HepG2 (cell line): ENCODE results near the gene CGREF1. TPM values are rescaled to one million over a fixed set of nuclear protein-coding genes. Genes with fewer than 3 reads are reported as not detected.

ENCODE experiments used
- CSRNP1 ChIP-seq: sonication (generic); formaldehyde crosslinking; IDR thresholded peaks from 2 replicates; pipeline ENCODE4 v1.8.1; 2023; ENCODE audit warnings: mild to moderate bottlenecking, missing genetic modification reagents
- ELF3 ChIP-seq: IDR thresholded peaks from 2 replicates; pipeline ENCODE4 v1.6.1; 2016; ENCODE audit warnings: missing genetic modification reagents, missing compliant biosample characterization
- GMEB2 ChIP-seq: IDR thresholded peaks from 2 replicates; pipeline ENCODE4 v1.6.1; 2016; ENCODE audit warnings: missing biosample characterization, missing genetic modification reagents, low read depth
- MED8 ChIP-seq: sonication (generic); formaldehyde crosslinking; IDR thresholded peaks from 2 replicates; pipeline ENCODE4 v1.8.1; 2023; ENCODE audit warnings: mild to moderate bottlenecking, missing genetic modification reagents; ENCODE audit not compliant: insufficient replicate concordance
- MIER3 ChIP-seq: IDR thresholded peaks from 2 replicates; pipeline ENCODE4 v1.6.1; 2016; ENCODE audit warnings: missing compliant biosample characterization, borderline replicate concordance
- NFYC ChIP-seq: IDR thresholded peaks from 2 replicates; pipeline ENCODE4 v1.6.1; 2016; ENCODE audit warnings: missing genetic modification reagents, missing compliant biosample characterization
- REPIN1 ChIP-seq: sonication (generic); formaldehyde crosslinking; IDR thresholded peaks from 2 replicates; pipeline ENCODE4 v1.8.0; 2022; ENCODE audit warnings: missing genetic modification reagents, low read depth, mild to moderate bottlenecking, borderline replicate concordance
- SMYD3 ChIP-seq: sonication (generic); formaldehyde crosslinking; IDR thresholded peaks from 2 replicates; pipeline ENCODE4 v1.8.1; 2023; ENCODE audit warnings: mild to moderate bottlenecking, missing genetic modification reagents
- ZBTB25 ChIP-seq: IDR thresholded peaks from 2 replicates; pipeline ENCODE4 v1.6.1; 2018; ENCODE audit warnings: missing genetic modification reagents
- ZMAT3 ChIP-seq: sonication (generic); formaldehyde crosslinking; conservative IDR thresholded peaks from 2 replicates; pipeline ENCODE4 v1.7.0; 2021; ENCODE audit warnings: missing genetic modification reagents
- ZNF142 ChIP-seq: sonication (generic); formaldehyde crosslinking; IDR thresholded peaks from 2 replicates; pipeline ENCODE4 v1.4.0; 2020; ENCODE audit warnings: missing genetic modification reagents
- ZNF17 ChIP-seq: sonication (generic); formaldehyde crosslinking; IDR thresholded peaks from 2 replicates; pipeline ENCODE4 v1.5.0; 2020; ENCODE audit warnings: mild to moderate bottlenecking, missing genetic modification reagents
- ZNF335 ChIP-seq: sonication (generic); formaldehyde crosslinking; IDR thresholded peaks from 2 replicates; pipeline ENCODE4 v1.4.0; 2020; ENCODE audit warnings: missing genetic modification reagents
- ZNF33A ChIP-seq: sonication (generic); formaldehyde crosslinking; IDR thresholded peaks from 2 replicates; pipeline ENCODE4 v1.5.1; 2020; ENCODE audit warnings: missing genetic modification reagents, mild to moderate bottlenecking, moderate library complexity, borderline replicate concordance
- ZNF432 ChIP-seq: sonication (generic); formaldehyde crosslinking; IDR thresholded peaks from 2 replicates; pipeline ENCODE4 v1.5.0; 2020; ENCODE audit warnings: missing genetic modification reagents, mild to moderate bottlenecking, borderline replicate concordance
- ZNF775 ChIP-seq: sonication (generic); formaldehyde crosslinking; IDR thresholded peaks from 2 replicates; pipeline ENCODE4 v1.4.0; 2020; ENCODE audit warnings: missing genetic modification reagents, mild to moderate bottlenecking, moderate library complexity, borderline replicate concordance
- ZSCAN31 ChIP-seq: sonication (generic); formaldehyde crosslinking; IDR thresholded peaks from 2 replicates; pipeline ENCODE4 v1.5.0; 2020; ENCODE audit warnings: low read depth, mild to moderate bottlenecking, missing genetic modification reagents
- polyA plus RNA-seq, 8 experiments: library from polyadenylated mRNA; depleted of rRNA in 3 of 8; stranded (reverse) in 7 of 8; unstranded in 1 of 8; fragments of >200 nt; fragmentation: Illumina TruSeq in 4 of 8; extraction: Trizol in 4 of 8; gene quantifications; 2 replicates each; pipeline versions ENCODE4 v1.2.1 to v1.2.3, GENCODE V29; 2011 to 2016; ENCODE audit warnings: low read depth in 4 of 8, missing spikeins in 1 of 8, mixed read lengths in 1 of 8; ENCODE audit not compliant: insufficient read depth in 1 of 8
- total RNA-seq, 5 experiments: library from RNA; depleted of rRNA; stranded (reverse); fragments of >200 nt; fragmentation: Illumina TruSeq; extraction: Trizol; gene quantifications; 2 replicates each; pipeline ENCODE4 v1.2.3, GENCODE V29; 2016; ENCODE audit warnings: low read depth in 1 of 5

Gene CGREF1
- total and polyA plus RNA-seq, 2 of the 13 experiments (the other 11 are each of a cell fraction or from before 2014, with no cell fraction given) = 13.9 to 23.4 TPM

- TF ChIP-seq ZNF775 (CRISPR knock-in tag) = no peak
- TF ChIP-seq CSRNP1 (CRISPR knock-in tag) = no peak; the same call in 1 of the 2 replicates
- peak; percentile 60; the same call in 1 of the 2 replicates for TF ChIP-seq ZBTB25 (CRISPR knock-in tag)
- no peak for TF ChIP-seq MED8 (CRISPR knock-in tag)
- TF ChIP-seq ZNF33A (CRISPR knock-in tag) = no peak
- no peak for TF ChIP-seq ZMAT3
- TF ChIP-seq MIER3 (CRISPR knock-in tag) = peak; percentile 29; the same call in 1 of the 2 replicates
- no peak for TF ChIP-seq NFYC
- TF ChIP-seq GMEB2 (CRISPR knock-in tag) = no peak
- peak; percentile 85 for TF ChIP-seq ELF3 (CRISPR knock-in tag)
- no peak; the same call in 1 of the 2 replicates for TF ChIP-seq ZSCAN31 (CRISPR knock-in tag)
- TF ChIP-seq ZNF432 (CRISPR knock-in tag) = no peak
- TF ChIP-seq ZNF142 (CRISPR knock-in tag) = 0 out of 2 replicates have a peak, but pooled peaks have one; percentile 76
- TF ChIP-seq REPIN1 = peak; percentile 93
- TF ChIP-seq SMYD3 (CRISPR knock-in tag) = 0 out of 2 replicates have a peak, but pooled peaks have one; percentile 58
- TF ChIP-seq ZNF335 (CRISPR knock-in tag) = peak; percentile 75; the same call in 1 of the 2 replicates
- no peak for TF ChIP-seq ZNF17 (CRISPR knock-in tag)
Observed at GRCh38 chr2:27093430-27094352, 25.2 kb downstream of the CGREF1 start (continued).
